ENCODE results near the gene DISC1.
"Not testable (repeated sequence)": the region's sequence is repeated elsewhere in the genome, so short reads cannot be mapped to it uniquely, and the experiment has no call there.

Gene DISC1

DNA sequence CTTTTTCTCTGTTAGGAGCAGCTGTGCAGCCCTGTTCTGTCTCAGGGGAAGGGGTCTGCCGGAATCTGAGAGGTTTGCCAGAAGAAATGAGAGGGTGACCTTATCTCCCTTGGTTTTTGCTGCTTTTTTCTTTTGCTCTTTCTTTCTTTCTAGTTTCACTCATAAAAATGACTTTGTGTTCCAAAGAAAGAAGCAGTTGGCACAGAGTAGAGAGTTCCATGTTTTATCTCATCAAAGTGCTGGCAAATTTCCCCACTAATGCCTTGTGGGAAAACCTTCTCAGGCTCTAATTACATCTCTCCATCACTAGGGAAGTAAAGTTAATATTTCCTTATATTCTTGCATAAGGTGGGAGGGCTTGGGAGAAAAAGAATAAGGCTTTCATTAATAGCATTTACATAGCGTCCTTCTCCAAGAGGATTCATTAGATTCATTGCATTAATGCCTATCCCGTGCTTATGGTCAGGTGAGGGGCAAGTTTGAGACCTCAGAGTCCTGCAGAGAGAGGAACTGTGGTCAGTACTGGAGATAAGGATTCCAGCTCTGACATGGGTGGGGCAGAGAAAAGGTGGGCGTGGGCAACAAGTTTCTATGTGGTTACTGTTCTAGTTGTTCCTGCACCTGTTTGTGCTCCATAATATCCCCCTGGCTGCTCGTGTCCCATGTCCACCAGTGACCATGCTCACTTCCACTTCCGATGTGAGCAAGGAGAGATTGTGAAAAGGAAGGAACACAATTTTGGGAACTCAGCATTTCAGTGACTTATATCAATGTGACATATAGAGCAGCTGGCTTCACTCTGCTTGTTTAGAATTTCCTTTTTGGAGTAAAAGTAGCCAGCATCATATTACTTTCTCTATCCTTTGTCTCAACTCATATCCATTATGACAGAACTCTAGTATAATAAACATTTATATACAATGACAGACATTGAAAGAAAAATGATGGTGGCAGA is 79.5 kb downstream of the DISC1 start:
- no peak for DNase-seq

DNA sequence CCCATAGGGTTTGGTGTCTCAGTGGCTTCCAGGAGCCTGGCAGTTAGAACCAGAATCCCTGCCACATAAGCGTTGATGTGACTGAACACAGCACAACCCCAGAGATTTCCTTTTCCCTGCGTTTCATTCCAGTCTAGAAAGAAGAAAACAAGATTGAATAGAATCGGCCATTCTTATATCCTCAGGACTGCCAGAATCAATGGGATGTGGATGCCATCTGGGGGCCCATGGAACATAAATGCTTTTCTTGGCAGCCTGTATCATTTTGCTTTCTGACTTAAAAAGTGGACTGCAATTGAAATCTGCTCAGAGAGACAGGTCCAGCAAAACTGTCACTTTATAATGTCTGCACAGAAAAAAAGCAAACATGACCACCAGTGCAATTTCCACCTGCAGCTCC is 80.3 kb downstream of the DISC1 start:
- no peak for DNase-seq

DNA sequence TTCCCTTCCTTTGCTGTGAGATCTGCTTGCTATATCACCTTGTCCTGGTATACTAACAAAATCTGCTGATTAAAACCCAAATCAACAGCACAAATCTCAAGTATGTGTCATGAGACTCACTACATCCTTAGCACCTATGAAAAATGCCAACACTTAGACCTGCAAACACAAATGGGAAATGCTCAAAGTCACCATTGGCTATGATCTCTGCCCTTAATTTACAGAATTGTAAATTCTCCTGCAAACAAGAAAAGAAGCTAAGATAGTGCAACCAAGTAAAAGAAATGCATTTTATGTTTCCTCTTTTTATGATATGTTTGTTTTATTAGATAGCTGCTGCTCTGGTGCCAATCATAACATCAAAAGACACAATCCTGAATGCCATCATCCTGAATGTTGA is 80.8 kb downstream of the DISC1 start:
- no peak for DNase-seq

DNA sequence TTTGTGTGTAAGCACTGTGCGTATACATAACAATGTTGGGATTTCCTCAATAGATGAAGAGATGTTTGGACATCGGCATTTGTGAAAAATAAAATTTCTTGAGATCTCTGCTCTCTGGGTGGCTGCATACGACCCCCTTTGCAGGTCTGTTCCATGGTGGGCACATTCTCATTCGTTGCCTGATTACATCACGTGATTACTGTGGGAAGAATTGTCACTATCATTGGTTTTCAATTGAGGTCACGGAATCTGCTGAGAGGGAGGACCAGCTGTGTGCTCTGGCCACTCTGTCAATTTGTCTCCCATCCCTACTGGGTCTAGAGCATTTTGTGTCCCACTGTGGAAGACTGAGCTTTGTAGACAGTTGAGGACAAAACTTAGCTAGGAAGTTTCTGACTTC is 81.8 kb downstream of the DISC1 start:
- DNase-seq = no peak

DNA sequence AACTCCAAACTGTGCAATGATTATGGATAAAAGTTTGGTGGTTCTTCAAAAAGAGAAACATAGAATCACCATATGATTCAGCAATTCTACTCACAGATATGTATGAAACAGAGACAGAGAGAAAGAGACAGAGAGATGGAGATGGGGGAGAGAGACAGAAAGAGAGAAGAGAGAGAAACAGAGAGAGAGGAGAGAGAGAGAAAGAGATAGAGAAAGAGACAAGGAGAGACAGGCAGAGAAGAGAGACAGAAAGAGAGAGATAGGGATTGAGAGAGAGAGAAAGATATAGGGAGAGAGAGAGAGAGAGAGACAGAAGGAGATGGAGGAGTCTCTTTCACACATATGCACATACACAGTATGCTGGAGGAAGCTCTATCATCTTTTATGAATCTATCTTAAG is 87.8 kb downstream of the DISC1 start:
- DNase-seq = no peak

DNA sequence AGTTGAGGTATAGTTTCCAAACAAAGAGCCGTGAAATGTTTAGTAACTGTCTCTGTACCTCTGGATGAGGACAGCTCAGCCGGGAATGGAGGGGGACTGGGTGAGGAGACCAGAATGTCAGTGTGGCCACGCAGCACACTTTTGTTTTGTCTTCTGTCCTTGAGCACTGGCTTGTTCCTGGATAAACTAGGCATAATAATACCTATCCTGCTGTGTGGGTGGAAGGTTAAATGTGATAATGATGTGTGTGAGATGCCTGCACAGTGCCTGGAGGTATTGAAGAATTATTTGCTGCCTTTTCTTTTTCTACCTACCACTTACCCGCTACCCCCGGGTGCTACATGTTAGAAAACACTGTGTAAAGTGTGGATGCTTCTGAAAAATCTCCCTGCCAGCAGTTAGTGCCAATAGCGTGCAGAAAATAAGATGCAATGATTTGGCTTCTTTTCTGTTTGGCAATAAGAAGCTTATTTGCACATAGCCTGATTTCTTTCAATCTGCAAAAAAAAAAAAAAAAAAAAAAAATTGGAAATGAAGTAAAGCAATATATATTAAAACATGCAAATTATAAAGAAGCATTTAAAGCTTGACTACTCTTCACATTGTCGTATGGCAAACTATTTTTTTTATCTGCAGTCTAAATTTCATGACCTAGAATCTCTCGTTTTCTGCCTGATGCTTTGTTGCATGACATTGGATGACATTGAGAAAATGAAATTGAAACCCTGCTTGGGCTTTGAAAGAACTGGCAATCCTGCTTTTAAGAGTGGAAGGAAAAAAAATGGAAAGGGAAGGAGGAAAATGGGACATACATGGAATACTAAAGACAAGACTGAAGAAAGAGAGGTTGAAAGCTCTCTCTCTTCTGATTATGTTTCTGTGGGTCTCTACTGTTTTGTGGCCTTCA is 89.5 kb downstream of the DISC1 start:
- no peak for DNase-seq

DNA sequence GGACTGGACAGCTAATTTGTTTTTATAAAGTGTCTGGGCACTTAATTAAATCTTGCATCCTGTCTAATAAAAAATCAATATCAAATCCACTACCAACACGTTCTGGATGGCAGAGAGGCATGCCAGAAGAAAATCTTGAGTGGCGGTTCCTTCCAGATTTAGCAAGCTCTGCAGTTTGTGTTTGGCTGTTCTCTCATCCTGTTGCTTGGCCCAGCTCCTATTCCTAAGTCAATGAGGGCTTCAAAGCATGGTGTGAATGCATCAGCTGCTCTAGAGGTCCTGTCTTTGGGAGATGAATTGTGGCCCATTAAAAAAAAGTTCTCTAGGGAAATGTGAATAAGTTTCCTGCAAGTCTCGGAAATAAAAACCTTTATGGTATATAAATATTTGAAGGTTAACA is 90.3 kb downstream of the DISC1 start:
- no peak for DNase-seq

DNA sequence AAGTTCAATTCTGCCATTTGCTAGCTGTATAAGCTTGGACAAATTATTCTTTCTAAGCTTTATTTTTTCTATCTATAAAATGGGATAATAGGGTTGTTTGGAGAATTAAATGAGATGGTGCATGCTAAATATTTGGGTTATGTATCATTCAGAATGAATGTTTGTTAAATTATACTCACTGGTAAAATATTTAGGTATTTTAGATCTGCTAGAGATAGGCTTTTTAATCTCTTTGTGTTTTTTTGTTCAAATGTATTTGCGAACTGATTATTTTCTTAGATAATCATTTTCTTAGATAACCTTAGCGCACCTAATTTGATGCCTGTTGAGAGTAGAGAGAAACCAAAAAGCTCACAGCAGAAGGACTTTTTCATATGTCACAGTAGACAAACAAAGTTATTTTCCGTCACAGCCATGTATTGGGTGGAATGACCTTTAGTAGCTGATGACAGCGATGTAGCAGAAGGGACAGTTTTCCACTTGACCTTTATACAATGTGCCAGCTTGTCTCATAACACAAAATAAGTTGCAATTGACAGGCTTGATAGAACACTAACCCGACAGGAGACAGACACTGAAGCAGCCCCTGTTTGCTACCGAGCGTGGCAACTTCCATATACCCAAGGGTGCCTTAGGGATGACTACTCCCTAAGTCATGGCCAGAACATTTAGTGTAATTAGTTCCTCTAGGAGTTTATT is 93.0 kb downstream of the DISC1 start:
- no peak for DNase-seq

DNA sequence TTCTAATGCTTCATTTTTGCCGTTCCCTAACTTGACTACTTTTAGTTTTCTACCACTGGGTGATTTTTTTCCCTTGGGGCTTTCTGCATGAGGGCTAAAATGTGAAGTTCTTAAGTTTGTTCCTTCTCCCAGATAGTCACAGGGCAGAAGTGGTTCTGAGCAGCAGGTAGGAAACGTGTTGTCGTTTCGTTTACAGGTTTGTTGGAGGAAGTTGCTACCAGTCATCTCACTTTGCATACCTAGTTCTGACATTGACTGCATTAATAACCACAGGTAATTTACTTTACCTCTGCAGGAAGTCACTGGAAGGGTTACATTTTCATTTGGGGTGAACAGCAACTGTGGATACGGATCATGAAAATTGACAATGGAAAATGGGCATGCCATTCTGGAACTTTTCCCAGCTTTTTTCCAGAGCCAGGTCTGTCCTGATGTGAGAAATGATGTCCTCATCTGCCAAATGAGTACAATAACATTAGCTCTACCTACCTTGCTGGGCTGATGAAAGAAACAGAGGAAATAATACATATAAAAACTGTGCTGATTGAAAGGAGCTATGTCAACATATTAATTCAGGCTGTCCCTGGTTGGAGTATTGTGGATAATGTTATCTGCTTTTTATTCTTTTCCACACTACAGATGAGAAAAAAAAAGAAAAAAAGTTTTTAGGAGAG is 94.2 kb downstream of the DISC1 start:
- DNase-seq = no peak

DNA sequence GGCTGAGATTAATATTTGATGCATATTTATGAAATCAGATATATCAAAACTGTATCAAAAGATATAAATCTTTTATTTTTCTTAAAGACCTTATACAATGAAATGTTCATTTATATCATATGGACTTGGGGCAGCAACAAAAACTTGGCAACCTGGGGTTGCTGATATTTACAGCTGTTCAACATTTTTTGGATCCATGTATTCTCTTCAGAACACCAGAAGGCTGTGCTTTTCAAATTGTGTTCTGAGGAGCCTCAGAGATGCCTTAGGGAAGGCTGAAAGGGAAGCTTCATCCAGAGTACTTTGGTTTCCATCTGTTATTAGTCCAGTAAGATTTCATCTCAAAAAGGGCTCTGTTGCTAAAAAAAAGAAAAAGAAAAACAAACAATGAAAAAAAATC is 94.8 kb downstream of the DISC1 start:
- no peak for DNase-seq

DNA sequence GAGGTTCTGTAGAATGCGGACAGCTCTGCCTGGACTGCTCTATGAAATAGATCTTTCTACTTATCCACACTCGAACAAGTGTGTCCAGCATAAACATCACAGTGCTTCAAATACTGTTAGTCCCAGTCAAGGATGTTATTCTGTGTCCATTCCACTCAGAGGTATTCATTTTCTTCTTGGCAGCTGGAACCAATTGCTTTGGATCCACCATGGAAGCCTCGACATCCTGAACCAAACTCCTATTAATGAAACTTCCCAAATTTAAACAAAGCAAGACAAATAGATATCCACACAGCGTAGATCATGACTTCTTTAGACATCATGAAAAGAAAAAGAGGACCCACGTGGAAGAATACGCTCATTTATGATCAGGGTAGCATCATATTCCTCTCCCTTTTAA is 95.8 kb downstream of the DISC1 start:
- no peak for DNase-seq

DNA sequence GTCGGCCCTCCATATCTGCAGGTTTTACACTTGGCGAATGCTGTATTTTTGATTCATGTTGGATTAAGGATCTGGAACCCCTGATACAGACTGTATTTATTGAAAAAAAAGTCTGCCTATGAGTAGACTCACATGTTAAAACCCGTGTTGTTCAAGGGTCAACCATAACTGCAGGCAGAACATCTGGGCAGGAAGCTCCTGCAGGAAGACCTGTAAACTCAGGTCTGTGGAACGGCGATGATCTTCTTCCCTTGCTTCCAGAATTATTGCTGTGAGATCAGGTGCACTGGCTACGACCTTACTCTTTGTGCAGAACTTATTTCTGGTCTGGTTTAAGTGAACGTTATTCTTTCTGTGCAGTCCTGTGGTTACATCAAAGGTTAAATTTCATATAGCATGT is 96.6 kb downstream of the DISC1 start:
- DNase-seq = no peak

DNA sequence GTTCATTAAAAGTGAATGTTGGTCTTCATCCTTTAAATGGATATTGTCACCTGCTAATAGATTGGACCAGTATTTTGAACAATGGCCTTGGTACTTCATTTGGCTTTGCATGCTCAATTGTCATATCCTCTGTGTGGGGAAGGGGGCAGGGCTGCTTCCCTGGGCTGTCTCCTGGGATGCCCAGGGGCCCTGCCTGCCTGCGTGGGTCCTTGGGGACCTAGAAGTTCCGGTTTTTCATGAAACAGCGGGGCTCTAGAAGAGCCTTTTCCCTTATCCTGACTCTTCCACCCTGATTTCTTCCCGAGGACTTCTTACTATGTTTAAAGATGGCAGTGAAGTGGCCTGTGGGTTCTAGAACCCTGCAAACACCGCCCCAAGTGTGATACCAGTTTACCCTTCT is 97.5 kb downstream of the DISC1 start:
- no peak for DNase-seq

DNA sequence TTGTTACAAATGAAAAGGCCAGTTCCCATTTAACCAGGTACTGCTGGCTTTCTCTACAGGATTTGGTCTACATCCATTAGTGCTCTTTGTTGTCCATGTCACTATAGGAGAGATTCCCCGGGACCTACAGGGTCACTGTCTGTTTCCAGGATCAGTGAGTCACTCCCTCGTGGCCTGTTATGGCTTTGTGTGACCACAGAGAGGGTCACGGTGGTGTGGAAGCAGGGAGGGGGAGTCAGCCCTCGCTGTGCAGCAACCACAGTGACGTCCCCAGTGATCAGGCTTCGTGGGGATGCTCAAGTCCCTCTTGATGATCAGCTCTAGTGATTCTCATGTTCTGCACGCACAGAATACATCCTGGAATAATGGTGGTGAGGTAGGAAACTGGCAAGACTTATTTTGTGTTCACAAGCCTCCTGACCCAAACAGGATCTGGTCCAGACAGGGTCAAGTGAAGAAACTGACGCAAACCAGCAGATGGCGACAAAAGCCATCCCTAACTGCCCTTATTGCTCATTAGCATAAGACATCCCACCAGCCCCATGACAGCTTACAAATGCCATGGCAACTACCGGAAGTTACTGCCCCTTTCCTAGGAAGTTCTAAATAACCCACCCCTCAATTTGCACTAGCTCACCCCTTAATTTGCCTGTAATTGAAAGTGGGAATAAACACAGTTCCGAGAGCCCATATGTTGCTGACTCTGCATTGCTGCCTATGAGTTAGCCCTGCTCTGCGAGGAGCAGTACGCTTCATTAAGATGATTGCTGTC is 98.5 kb downstream of the DISC1 start:
- peak; percentile 26 for DNase-seq

DNA sequence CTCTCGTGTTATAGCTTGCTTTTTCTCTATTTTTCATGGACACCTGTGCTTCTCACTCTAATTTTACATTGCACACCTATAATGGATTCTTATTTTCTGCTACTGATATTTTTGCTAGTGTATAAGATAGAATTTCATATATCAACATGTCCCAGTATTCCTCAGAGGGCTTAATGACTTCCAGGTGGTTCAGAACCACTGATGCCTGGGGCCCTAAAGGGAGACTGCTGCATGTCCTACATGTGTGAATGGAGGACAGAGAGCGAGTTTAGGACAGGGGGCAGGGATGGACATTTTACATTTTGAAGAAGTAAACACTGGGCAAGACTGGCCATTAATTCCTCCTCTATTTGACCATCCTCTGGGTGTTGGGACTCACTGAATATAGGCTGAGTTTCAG is 100.6 kb downstream of the DISC1 start:
- DNase-seq = no peak

DNA sequence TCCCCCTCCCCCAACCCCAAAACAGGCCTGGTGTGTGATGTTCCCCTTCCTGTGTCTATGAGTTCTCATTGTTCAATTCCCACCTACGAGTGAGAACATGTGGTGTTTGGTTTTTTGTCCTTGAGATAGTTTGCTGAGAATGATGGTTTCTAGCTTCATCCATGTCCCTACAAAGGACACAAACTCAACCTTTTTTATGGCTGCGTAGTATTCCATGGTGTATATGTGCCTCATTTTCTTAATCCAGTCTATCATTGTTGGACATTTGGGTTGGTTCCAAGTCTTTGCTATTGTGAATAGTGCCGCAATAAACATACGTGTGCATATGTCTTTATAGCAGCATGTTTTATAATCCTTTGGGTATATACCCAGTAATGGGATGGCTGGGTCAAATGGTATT is 102.4 kb downstream of the DISC1 start:
- DNase-seq = not testable (repeated sequence)

DNA sequence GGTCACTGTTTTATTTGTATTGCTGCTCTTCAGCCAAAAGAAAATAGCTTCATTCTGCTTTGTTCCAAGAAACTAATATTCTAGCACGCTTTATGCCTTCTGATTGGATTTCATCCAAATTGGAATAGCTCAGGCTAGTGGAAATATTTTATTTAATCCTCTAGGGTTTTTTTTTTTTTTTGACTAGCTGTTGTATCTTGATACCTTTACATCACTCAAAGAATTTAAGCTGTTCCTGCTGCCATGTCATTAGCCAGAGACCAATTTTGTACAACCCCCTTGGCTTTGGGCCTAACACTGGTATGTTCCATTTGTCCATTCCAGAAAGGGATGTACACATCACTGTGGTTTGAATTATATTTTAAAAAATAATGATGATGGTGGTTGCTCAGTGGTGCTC is 103.0 kb downstream of the DISC1 start:
- no peak for DNase-seq

DNA sequence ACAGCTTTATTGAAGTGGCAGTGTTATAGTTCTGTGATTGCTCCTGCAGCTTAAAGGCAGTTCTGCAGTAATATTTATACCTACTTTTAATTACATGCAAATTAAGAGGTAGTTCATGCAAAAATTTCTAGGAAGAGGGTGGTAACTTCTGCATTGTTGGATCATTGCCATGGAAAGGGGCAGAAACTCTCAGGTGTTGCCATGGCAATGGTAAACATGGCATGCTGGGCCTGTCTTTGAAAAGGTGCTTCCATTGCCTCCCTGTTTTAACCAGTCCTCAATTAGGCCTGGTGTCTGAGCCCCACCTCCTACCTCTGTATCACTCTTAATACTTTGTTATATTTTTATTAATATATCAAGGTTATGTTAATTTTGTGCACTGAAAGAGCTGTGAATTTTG is 104.7 kb downstream of the DISC1 start:
- no peak for DNase-seq

DNA sequence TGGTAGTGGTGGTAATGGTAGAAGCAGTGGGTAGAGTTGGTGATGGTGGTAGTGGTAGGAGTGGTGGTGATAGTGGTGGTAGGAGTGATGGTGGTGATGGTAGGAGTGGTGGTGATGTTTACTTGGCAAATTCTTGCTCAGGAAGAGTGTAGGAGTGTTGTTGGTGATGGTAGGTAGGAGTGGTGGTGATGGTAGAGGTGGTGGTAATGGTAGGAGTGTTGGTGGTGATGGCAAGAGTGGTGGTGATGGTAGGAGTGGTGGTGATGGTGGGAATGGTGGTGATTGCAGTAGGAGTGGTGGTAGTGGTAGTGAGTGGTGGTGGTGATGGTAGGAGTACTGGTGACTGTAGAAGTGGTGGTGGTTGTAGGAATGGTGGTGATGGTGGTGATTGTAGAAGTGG is 106.5 kb downstream of the DISC1 start:
- DNase-seq = no peak

DNA sequence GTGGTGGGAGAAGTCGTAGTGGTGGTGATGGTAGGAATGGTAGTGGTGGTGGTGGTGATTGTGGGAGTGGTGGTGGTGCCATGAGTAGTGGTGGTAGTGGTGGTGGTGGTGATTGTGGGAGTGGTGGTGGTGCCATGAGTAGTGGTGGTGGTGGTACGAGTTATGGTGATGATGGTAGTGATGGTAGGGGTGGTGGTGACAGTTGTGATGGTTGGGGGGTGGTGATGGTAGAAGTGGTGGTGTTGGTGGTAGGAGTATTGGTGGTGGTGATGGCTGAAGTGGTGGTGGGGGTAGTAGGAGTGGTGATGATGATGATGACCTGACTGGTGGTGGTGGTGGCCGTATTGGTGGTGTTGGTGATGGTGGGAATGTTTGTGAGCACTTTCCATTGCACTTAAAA is 107.1 kb downstream of the DISC1 start:
- DNase-seq = no peak

DNA sequence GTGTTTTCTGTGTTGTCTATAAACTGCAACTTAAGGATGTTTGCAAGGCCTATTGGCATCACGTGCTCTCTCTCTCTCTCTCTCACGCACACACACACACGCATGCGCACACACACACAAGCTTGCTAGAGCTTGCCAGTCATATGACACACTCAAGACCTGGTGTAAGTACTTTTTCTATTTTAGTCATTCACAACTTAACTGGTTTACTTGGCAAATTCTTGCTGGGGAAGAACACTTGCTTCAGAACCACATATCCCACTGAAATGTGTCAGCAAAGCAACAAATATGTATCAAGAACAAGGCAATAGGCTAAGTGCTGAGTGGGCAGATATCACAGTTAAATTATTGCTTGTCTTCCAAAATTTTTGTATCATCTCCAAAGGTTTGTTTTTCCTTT is 107.8 kb downstream of the DISC1 start:
- DNase-seq = peak; percentile 57

DNA sequence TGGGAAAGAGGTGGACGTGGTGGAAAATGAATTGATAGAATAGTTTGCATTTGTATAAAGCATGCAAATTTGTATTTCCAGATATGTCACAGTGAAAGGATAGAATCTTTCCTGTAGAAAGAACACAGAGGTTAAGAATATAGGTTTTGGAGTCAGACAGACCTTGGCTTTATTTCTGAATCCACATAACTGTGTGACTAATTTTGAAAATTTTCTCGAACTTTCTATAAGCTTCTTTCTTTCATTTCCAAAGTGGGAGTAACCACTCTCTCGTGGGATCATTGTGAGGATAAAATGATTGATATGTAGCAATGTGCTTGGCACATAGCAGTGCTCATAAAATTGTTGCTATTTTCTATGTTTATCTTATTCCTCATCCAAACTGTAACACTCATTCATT is 108.8 kb downstream of the DISC1 start:
- DNase-seq = no peak

Measured in activated CD4-positive, alpha-beta T cell treated with anti-CD3 and anti-CD28 coated beads, Interleukin-2, amount 50 U/mL, for 16 hours (primary cell).